HG03039 (cell line): ENCODE data around the gene KRT15.

ENCODE experiments used
- ATAC-seq: cut with Tn5 transposase; IDR thresholded peaks from one replicate; pipeline ENCODE4 v1.9.1; 2021; ENCODE audit warnings: mild to moderate bottlenecking, moderate library complexity; ENCODE audit not compliant: unreplicated experiment

KRT15 gene

DNA sequence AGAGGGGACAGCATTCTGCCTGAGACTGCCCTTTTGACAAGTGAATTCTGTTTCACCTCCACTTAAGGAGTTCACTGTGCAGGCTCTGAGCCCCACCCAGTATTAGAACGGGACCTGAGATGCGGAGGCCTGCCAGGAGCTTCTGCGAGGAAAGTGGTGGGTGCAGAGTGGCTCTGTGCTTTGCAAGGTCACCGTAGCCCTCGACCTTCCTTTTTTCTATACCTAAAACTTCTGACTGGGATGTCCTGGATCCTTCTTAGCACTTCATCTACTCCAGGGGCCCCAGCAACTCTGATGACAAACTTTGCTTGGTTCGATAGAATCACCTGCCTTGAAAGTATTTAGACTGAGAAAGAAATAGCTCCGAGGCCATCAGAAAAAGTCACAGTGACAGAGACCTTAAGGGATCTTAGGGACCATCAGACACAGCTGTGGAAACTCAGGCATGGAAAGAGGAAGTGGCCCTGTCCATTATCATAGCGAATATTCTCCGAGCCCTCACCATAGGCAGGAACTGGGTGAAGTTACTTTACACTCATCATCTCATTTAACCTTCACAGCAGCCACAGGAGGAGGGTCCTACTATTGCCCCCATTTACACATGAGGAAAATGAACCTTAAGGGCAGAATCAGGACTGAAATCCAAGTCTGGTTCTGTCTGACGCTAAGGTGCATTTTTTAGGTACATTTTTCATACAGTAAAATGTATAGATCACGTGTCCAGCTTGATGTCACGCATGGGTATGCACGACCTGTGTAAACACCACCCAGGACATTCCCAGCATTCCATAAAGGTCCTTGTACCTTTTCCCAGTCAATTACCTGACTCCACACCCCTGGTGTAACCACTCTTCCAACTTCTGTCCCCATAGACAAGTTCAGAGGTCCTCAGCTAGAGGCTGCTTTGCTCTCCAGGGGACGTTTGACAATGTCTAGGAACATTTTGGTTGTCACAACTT lies 12.6 kb downstream of the KRT15 start:
- ATAC-seq = no peak

DNA sequence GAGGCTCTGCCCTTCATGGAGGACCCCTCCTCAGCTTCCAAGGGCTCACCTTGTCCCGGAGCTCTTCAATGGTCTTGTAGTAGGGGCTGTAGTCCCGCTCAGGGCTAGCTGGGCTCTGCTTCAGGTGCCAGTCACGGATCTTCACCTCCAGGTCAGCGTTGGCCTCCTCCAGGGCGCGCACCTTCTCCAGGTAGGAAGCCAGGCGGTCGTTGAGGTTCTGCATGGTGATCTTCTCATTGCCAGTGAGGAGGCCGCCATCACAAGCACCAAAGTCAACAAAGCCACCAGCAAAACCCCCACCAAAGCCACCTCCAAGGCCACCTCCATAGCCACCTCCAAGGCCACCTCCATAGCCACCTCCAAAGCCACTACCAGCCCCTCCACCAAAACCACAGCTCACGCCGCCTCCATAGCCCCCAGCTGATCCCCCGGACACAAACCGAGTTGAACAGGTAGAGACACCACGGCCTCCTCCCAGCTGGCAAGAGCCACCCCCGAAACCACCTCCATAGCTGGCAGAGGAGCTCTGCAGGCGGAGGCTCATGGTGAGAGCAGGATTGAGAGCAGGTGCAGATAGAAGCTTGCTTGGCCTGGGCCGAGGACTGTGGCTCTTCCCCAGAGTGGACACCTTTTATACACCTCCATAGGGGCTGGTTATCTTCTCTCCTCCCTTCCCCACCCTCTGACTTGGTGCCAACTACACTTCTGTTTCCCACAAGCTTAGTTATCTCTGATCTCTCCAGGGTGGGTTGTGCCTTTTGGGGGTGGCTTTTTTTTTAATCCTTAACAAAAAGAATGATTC lies 13.5 kb downstream of the KRT15 start, which contains the start of gene KRT13:
Gene KRT13 (minus strand): TSS at position 606 of the 802 bp plus-strand sequence. CDS start 62 bp downstream, at position 544.
- no peak for ATAC-seq

DNA sequence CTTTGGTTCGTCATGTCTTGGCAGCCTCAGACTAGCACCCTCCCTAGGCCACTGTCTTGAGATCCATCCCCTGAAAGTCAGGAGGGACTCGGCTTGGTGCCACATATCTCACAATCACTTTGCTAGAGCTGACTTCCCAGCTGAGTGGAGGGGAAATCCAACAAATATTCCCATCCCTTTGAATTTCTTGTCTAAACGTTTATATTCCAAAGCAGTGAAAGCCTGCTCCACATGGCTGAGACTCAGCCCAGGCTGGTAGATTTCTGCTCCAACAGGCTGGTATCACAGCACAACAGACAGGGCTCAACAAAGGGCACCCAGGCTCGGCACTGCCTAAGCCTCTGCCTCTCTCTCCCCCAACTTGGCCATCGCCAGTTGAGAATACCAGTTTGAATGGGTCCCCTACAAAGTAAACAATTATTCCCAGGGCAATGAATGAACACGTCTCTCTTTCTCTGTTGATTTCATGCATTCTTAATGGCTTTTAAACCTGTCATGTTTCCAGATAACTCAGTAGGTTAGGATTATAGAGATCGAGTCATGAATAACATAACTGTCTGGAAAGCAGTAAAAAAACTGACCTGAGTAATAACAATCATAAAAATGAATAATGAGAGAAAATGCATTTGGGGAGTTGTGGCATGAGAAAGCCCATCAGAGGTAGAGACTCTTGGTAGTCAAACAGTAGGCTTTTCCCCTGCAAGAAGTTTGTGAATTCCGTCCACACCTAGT lies 14.3 kb downstream of the KRT15 start:
- ATAC-seq = no peak

DNA sequence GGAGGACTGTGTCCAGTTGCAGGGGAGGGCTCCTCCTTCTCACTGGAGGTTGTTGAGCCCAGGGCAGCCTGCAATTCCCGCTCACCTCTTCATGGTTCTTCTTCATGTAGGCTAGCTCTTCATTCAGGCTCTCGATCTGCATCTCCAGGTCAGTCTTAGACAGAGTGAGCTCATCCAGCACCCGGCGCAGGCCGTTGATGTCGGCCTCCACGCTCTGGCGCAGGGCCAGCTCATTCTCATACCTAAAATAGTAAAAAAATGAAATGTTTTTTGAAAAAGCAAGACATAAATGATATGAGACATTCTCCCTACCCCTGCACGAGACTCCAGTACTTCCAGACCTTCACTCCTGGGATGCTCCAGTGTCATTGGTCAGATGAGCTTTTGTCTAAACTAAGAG lies 15.5 kb downstream of the KRT15 start:
- no peak for ATAC-seq

DNA sequence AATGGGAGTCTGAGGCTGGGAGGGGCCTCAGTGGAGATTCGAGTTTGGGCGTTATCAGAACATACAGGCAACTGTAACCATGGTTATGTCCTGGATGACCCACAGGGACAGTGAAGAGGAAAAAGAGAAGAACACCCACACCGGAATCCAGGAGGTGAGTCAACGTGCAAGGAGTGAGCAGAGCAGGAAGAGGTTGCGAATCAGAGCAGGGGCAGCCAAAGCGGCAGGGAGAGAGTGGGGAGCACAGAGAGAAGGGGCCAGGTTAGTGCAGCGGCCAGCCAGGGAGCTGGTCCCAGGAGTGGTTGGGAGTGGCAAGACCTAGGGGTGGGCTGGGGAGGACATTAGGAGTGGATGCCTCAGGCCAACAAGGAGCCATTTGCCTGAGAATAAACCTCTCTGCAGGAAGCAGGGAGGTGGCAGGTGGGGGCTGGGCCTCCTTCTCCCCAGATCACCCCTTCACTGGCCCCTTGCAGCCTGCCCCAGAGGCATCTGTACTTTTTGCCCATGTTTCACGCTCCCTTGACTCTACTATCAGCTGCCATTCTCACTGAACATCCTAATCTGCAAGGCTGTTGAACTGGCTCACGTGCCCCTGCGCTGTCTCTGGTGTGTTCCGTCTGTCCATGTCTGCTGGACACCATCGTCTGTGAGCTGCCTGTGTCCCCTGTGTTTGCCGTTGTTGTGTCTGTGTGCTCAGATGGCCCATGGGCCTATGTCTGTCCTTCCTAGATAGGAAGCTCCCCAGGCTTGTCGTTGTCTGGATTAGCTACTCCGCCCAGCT lies 18.4 kb downstream of the KRT15 start:
- no peak for ATAC-seq

DNA sequence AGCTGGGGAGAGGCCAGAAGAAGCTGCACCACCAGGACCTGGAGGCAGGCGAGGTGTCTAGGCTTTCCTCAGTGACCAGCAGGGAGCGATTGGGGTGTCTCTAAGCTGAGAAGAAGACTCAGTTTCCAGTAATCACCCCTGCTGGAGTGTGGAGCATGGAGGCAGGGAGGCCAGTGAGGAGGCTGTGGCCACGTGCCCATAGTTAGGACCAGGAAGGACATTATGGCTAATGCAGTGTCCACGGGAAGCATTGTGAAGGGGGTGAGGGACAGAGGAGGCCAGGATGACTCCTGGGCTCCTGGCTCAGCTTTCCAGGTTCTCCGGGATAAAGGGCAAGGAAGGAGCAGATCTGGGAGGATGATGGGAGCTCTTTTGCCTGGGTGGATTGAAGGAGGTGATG lies 19.0 kb downstream of the KRT15 start:
- no peak for ATAC-seq

DNA sequence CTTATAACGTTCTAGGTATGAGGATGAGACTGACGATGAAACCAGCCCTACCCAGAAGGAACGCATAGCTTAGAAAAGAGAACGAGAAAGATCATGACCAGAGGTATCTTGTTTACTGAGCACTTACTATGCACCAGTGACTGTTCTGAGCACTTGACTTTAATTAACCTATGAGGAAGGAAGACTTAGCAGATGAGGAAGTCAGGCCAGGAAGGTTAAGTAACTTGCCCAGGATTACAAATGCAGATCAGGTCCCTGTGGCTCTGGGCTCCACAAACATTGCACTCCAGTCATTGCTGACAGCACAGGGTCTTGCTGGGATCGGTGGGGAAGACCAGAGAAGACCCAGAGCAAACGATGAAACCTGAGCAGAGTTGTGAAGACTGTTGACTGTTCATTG lies 20.4 kb downstream of the KRT15 start:
- no peak for ATAC-seq

DNA sequence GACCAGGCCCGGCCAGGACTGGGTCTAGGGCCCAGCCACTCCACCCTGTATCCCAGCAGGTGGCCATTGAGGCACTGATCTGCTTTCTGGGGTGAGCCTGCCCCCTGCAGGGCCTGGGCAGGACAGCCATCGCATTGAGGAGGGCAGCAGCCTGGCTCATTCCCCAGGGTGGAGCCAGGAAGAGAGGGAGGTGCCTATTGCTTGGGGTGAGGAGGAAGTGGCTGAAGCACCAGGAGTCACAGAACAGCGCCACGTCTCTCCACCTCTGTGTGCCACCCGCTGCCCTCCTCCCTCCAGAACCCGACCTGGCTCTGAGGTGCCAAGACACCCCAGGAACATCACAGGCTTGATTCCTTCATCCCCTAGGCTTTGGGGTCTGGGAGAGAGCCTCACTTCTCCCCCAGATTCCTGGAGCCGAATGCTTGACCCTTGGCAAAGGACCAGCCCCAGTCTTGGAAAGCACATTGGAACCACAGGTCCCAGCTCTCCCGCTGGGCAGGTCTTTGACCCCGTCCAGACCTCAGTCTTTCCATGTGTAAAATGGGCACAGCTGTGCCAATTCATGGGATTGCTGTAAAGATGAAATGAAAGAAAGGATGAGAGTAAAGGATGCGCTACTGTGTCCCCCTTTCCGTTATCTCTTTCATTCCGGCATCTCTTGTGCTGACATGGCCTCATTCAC lies 21.7 kb downstream of the KRT15 start:
- no peak for ATAC-seq

DNA sequence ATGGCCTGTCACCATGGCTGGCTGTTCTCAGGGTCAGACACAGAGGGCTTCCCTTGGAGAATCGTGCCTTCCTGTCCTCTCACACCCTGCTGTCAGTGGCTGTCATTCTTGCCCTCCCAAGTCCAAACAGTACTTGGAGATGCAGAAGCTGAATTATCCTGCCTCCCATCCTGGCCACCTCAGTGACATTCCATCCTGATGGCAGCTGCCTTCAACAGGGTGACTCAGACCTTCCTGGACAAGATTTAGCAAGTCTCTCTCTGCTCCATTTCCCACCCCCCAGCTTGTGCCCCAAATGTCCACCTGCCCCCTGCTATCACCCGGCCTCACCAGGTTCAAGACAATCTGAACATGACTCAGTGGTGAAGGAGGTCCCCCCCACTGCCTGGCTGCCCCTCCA lies 24.2 kb downstream of the KRT15 start:
- ATAC-seq = no peak

DNA sequence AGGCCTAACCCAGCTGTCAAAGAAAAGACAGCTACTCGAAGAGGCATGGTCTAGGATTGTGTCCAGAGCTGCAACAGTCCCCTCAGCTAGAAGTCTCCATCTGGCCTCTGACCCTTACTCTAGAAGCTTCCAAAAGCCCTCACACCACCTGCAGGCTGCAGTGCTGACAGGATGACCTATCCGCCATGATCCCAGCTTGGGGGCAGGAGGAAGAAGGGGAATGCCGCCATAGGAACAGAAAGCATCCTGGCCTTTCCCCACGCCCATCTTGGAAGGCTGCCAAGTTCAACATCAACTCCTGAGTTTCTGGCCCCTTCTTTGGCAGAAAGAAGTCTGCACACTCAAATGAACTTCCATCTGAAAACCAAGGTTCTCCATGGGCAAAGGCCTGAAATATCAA lies 25.9 kb downstream of the KRT15 start:
- ATAC-seq = no peak

DNA sequence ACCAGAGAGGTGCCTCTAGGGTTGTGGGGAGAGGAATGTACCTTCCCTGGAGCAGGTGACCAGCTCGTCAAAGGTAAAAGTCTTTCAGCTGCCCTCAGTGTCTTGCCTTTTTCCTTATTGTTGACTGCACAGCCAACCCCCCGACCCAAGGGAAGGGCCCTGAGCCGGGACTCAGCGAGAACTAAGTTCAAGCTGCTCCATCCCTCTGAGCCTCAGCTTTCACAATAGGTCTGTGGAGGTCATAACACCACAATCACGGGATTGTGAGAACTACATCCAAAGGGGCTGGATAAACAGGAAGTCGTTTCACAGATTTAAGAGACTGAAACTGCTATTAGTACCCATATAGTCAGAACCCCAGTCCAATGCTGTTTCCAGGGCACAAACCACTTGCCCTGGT lies 26.3 kb downstream of the KRT15 start:
- ATAC-seq = no peak

DNA sequence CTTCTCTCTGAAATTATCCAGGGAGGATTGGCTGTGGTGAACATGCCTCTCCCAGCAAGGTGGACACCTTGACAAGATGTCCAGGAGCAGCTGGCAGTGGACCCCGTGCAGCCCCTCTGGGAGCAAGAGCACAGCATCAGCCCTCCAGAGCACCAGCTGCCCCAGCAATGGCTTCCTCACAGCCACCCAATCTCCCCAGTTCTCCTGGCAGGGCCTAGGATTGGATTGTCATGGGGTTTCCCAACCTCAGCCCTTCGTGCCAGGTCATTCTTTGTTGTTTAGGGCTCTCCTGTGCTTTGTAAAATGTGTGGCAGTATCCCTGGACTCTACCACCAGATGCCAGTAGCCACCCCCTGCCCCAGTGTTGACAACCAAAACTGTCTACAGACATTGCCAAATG lies 27.2 kb downstream of the KRT15 start:
- ATAC-seq = no peak

DNA sequence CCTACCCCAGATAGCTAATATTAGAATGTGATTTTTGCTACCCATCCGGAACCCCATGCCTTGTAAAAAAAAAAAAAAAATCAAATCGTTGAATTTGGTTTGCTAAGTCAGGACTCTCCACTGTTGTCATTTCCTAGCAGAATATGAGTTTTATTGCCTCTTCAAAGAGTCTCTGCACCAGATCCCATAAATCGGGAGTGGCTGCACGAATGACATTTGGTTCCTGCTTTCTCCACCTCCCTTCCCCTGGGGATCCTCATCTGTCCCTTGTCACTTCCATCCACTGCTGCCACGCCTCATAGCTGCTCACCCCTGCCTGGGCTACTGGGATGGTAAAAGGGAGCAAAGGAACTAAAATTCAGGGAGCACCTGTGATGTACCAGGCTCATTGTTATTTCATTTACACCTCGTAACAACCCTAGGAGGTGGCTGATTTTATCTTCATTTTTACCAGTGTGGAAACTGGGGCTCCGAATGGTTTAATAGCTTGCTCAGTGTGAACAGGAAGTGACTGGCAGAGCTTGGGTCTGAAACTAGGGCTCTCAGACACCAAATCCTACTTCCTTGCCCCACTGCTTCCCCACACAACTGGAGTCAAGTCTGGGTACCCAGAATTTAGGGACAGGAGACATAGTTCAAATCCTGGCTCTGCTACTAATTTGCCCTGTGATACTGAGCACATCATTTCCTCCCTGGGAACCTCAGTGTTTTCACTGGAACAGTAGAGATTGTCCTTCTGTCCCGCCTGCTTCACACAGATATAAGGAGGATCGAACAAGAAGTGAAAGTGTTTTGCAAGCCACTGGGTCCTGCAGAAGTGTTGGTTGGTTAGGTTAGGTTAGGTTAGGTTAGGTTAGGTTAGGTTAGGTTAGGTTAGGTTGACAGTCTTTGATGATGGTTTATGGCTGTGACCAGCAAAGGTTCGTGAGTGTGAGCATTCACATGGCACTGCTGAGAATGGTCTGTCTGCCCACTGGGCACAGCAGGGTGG lies 28.4 kb downstream of the KRT15 start:
- ATAC-seq = no peak

DNA sequence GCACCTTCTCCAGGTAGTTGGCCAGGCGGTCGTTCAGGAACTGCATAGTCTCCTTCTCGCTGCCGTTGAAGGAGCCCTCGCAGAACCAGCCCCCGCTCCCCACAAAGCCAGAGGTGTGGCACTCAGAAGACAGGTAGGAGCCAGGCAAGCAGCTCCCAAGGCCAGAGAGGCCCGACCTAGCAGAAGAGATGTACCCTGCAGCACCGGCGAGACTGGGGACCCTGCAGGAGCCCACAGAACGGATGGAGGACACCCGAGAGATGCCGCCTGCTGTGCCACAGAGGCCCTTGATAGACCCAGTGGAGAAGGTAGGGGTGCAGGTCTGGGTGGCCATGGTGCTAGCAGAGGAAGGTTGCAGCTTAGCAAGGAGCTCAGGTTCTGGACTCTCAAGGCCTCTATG lies 29.2 kb downstream of the KRT15 start, which contains the start of gene KRT36:
Gene KRT36 (minus strand): TSS at position 380 of the 400 bp plus-strand sequence. CDS start 46 bp downstream, at position 334.
- ATAC-seq = no peak

DNA sequence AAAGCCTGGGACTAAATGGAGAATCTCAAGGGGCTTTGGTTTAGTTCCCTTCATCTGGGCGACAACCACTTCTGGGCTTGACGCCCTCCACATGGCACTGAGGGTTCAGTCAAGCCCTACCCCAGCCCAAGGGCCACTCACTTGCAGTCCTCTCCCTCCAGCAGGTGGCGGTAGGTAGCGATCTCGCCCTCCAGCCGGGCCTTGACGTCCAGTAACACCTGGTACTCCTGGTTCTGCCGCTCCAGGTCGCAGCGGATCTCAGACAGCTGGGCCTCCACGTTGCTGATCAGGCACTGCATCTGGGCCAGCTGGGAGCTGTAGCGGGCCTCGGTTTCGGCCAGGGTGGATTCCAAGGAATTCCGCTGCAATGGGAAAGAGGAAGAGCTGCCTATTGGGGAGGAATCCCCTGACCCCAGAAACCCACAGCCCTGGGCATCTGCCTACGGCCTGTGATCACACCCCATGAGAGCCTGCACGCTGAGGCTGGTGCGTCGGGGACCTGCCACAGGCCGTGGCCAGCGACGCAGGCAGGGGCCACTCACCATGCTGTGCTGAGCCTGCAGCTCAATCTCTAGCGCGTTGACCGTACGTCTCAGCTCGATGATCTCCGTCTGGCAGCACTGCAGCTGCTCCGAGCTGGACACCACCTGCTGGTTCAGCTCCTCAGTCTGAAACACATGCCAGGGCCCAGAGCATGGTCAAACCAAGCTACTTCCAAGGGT lies 31.7 kb downstream of the KRT15 start:
- ATAC-seq = no peak

DNA sequence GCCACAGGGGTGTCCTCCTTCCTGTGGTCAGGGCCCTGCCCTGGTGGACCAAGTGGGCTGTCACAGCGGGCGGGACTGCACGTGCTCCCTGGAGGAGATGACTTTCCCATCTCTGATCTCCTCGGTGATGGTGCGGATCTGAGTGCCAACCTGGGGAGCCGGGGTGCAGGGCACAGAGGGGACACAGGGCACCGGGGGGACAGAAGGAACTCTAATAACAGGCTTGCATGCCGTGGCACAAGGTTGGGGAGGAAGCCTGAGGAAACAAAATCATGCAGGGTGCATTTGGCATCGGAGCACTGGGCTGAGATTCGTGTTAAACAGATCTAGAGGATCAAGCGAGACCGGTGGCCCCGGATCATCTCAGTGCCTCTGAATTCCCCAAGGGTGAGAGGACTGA lies 32.4 kb downstream of the KRT15 start:
- ATAC-seq = no peak

DNA sequence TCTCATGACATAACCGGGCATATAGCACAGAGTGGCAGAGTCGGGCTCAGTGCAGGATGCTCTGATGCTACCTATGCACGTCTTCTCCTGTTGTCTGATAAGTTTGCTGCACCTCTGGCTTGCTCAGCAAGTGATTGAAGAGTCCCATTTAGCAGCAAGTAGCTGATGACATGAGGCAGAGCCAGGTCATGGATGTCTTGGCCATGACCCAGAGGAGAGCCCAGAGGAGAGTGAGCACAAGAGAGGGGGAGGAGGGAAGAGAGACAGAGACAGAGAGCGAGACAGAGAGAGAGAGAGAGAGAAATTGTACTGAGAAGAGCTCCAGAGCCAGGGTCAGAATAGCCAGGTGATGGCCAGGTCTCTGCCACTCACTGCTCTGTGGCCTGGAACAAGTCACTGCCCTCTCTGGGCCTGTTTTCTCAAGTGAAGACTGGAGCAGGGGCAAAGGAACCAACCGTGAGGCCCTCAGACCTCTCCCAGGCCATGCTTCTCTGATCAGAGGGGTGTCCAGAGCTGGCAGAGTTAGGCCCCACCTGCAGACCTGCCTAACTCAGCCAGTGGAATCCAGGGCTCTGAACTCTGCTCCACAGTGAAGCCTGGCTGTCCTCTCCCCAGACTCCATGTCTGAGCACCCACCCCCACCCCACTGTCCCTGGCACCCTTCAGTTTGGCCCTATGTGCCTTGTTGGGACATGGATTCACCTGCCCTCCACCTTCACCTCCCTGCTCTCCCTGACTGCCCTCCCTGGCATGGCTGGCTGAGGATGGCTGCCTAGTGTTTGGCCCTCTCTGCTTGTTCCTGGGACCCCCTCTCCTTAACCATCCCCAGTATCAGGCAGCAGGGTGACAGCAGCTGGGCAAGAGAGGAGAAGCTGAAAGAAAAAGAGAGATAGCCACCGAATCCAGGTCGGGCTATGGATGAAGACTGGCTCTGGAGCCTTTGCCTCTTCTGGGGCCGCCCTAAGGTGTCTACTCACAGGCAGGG lies 33.5 kb downstream of the KRT15 start:
- no peak for ATAC-seq
